ENCODE data around the gene MEOX2. TPM values are rescaled to one million over a fixed set of nuclear protein-coding genes. Genes with fewer than 3 reads are reported as not detected.

The MEOX2 gene
- total RNA-seq, 1 donor from 2014 or later, result 6.5 TPM

Other genes with a start within 250 kb of the MEOX2 start
- 1.4 TPM for gene AGMO, start 124.7 kb downstream of the MEOX2 start, total RNA-seq (ENCODE audit: insufficient read depth, low replicate concordance)